GM12891 (cell line): Measurements from ENCODE around the gene TCF15.

Experiments used
- PAX5 ChIP-seq: IDR thresholded peaks from 2 replicates; pipeline ENCODE4 v1.6.1; 2011; ENCODE audit warnings: low read length, moderate library complexity, mild to moderate bottlenecking; ENCODE audit not compliant: insufficient read depth, severe bottlenecking
- POLR2A ChIP-seq: IDR thresholded peaks from 2 replicates; pipeline ENCODE4 v1.6.1; 2011; ENCODE audit warnings: low read depth, low read length, control low read depth
- POLR2AphosphoS5 ChIP-seq: IDR thresholded peaks from 2 replicates; pipeline ENCODE4 v1.6.1; 2011; ENCODE audit warnings: low read depth, low read length, control low read depth
- POU2F2 ChIP-seq: IDR thresholded peaks from 2 replicates; pipeline ENCODE4 v1.6.1; 2011; ENCODE audit warnings: low read depth, mild to moderate bottlenecking, control low read depth, low read length, moderate library complexity
- SPI1 ChIP-seq: IDR thresholded peaks from 2 replicates; pipeline ENCODE4 v1.6.1; 2011; ENCODE audit warnings: low read depth, low read length, control low read depth
- TAF1 ChIP-seq: IDR thresholded peaks from 2 replicates; pipeline ENCODE4 v1.6.1; 2011; ENCODE audit warnings: low read depth, low read length, control low read depth

DNA sequence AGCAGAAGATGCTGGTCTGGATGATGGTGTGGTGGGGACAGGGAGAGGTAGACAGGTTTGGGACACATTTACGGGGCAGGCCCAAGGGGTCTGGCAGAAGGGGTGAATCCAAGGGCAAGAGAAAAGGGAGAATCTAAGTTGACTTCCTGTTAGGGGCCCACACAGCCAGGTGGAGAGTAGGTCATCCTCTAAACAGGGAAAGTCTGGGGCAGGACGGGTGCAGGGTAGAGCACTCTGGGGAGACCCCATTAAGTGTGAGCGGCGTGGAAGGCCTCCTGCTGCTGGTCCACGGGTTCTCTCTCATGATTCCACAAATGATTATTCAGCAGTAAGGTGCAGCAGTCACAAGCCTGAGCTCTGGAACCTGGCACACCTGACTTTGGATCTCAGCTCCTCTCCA is 40.2 kb upstream of the TCF15 start:
- no peak for TF ChIP-seq POLR2AphosphoS5
- no peak for TF ChIP-seq POLR2A
- no peak for TF ChIP-seq TAF1
- no peak for TF ChIP-seq SPI1
- TF ChIP-seq PAX5: no peak
- TF ChIP-seq POU2F2: no peak
